ENCODE results near the gene SYVN1.

The SYVN1 gene

GRCh38 chr11:65078786-65079342 is 55.5 kb downstream of the SYVN1 start:
- H3K4me1 ChIP-seq (ENCODE audit: control insufficient read depth, insufficient read depth, low read length): peaks cover 6% of the 10 kb centered on the region
- H3K27me3 ChIP-seq (ENCODE audit: control insufficient read depth, insufficient read depth, low read length): no peaks in the 10 kb centered on the region
- H3K9me3 ChIP-seq (ENCODE audit: control insufficient read depth, insufficient read depth, low read depth, low read length): no peaks in the 10 kb centered on the region
- H3K9ac ChIP-seq (ENCODE audit: low read length): no peak overlapping the region
- no peak overlapping the region for H3K4me3 ChIP-seq (ENCODE audit: low read depth, low read length)
- H3K36me3 ChIP-seq (ENCODE audit: control insufficient read depth, insufficient read depth, low read length): peaks cover 62% of the 10 kb centered on the region
- H3K27ac ChIP-seq (ENCODE audit: low read depth, low read length): no peak overlapping the region

- no peaks in the 10 kb centered on the region for H3K27me3 ChIP-seq (ENCODE audit: control insufficient read depth, insufficient read depth, low read length)
- H3K4me1 ChIP-seq (ENCODE audit: control insufficient read depth, insufficient read depth, low read length): peaks cover 6% of the 10 kb centered on the region
- peaks cover 62% of the 10 kb centered on the region for H3K36me3 ChIP-seq (ENCODE audit: control insufficient read depth, insufficient read depth, low read length)
- no peaks in the 10 kb centered on the region for H3K9me3 ChIP-seq (ENCODE audit: control insufficient read depth, insufficient read depth, low read depth, low read length)
- H3K4me3 ChIP-seq (ENCODE audit: low read depth, low read length): no peak overlapping the region
- H3K9ac ChIP-seq (ENCODE audit: low read length): no peak overlapping the region
- no peak overlapping the region for H3K27ac ChIP-seq (ENCODE audit: low read depth, low read length)
Measured at GRCh38 chr11:65078151-65078550, 56.2 kb downstream of the SYVN1 start.

DNA sequence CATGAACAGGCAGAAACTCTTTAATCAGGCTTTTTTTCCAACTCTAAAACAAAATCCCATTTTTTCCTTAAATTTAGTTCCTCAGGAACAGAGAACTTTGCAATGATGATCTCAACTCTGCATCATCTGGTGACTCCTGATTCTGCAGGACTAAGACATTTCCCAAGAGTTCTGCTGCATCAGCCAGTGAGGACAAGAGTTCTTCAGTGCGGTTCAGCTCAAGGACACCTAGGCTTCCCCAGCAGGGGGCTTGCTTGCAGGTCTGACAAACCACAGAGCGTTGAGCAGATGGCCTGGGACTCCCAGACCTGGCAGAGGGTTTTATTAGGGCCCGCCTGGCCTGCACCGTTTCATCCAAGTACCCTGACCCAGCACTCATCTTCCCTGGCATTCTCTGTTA is 56.9 kb downstream of the SYVN1 start:
- Histone ChIP-seq H3K4me3 (ENCODE audit: low read depth, low read length) (no peak overlapping the region), H3K9ac (ENCODE audit: low read length) (no peak overlapping the region)

More for the DNA sequence above, 56.9 kb downstream of the SYVN1 start:
- no peak overlapping the region for H3K27ac ChIP-seq (ENCODE audit: low read depth, low read length)
- no peaks in the 10 kb centered on the region for H3K27me3 ChIP-seq (ENCODE audit: control insufficient read depth, insufficient read depth, low read length)
- H3K36me3 ChIP-seq (ENCODE audit: control insufficient read depth, insufficient read depth, low read length): peaks cover 56% of the 10 kb centered on the region
- H3K4me1 ChIP-seq (ENCODE audit: control insufficient read depth, insufficient read depth, low read length): no peaks in the 10 kb centered on the region
- no peaks in the 10 kb centered on the region for H3K9me3 ChIP-seq (ENCODE audit: control insufficient read depth, insufficient read depth, low read depth, low read length)
